SK-N-MC (cell line): ENCODE data around the gene GLB1L3.

Source experiments
- EZH2 ChIP-seq: fragments of 200-600 bp; sonication (generic); IDR thresholded peaks from one replicate; pipeline ENCODE4 v1.6.1; 2017; ENCODE audit warnings: antibody characterized with exemption
- FOXP2 ChIP-seq: optimal IDR thresholded peaks from 2 replicates; pipeline ENCODE3; 2011; ENCODE audit warnings: mild to moderate bottlenecking, moderate library complexity; ENCODE audit not compliant: insufficient read depth; ENCODE audit errors: extremely low read length, control extremely low read depth
- POLR2AphosphoS5 ChIP-seq: IDR thresholded peaks from 2 replicates; pipeline ENCODE4 v1.6.1; 2012; ENCODE audit warnings: mild to moderate bottlenecking, low read depth, low read length, borderline replicate concordance

- no peak for TF ChIP-seq EZH2
- TF ChIP-seq POLR2AphosphoS5 = no peak
- no peak for TF ChIP-seq FOXP2
Measured at GRCh38 chr11:134238956-134239355, 37.2 kb upstream of the GLB1L3 start.
